Loucy (cell line): ENCODE measurements around the gene ADRA2A.

Source experiments
- H2AFZ ChIP-seq: fragments of 200-600 bp; sonication (generic); 2 replicates; pipeline ENCODE4 v1.6.0; 2016; ENCODE audit warnings: antibody characterized with exemption, mild to moderate bottlenecking, low read length, moderate library complexity
- H3F3A ChIP-seq: fragments of 200-600 bp; 2 replicates; pipeline ENCODE4 v1.6.0; 2016; ENCODE audit warnings: antibody characterized with exemption, low read depth, mild to moderate bottlenecking
- H3K27me3 ChIP-seq: fragments of 200-600 bp; sonication (generic); 2 replicates; pipeline ENCODE4 v1.6.1; 2014; ENCODE audit warnings: low read length, mild to moderate bottlenecking; ENCODE audit not compliant: insufficient read depth, poor library complexity, severe bottlenecking
- H3K36me3 ChIP-seq: fragments of 200-600 bp; sonication (generic); 2 replicates; pipeline ENCODE4 v1.6.1; 2016; ENCODE audit warnings: low read length; ENCODE audit not compliant: insufficient read depth
- H3K4me1 ChIP-seq: fragments of 200-600 bp; sonication (generic); 2 replicates; pipeline ENCODE4 v1.5.1; 2014; ENCODE audit warnings: low read length, mild to moderate bottlenecking; ENCODE audit not compliant: insufficient read depth, poor library complexity, severe bottlenecking
- H3K4me2 ChIP-seq: fragments of 200-600 bp; sonication (generic); 2 replicates; pipeline ENCODE4 v1.6.0; 2014; ENCODE audit warnings: antibody characterized with exemption, low read length, low read depth, mild to moderate bottlenecking; ENCODE audit not compliant: poor library complexity, severe bottlenecking
- H3K4me3 ChIP-seq: fragments of 200-600 bp; sonication (generic); 2 replicates; pipeline ENCODE4 v1.5.1; 2014; ENCODE audit warnings: low read length, mild to moderate bottlenecking, mixed read lengths; ENCODE audit not compliant: poor library complexity, severe bottlenecking
- H3K79me2 ChIP-seq: fragments of 200-600 bp; sonication (generic); 2 replicates; pipeline ENCODE4 v1.6.1; 2014; ENCODE audit warnings: low read length; ENCODE audit not compliant: insufficient read depth
- H3K9ac ChIP-seq: fragments of 200-600 bp; sonication (generic); 2 replicates; pipeline ENCODE4 v1.6.0; 2014; ENCODE audit warnings: mild to moderate bottlenecking, low read depth, low read length, moderate library complexity; ENCODE audit not compliant: poor library complexity, severe bottlenecking
- H3K9me2 ChIP-seq: fragments of 200-600 bp; sonication (generic); replicated peaks from 2 replicates; pipeline ENCODE4 v1.6.1; 2016; ENCODE audit warnings: low read depth, low read length, mixed read lengths
- H3K9me3 ChIP-seq: fragments of 200-600 bp; sonication (generic); 2 replicates; pipeline ENCODE4 v1.6.1; 2014; ENCODE audit warnings: mild to moderate bottlenecking, antibody characterized with exemption, low read length, low read depth; ENCODE audit not compliant: insufficient read depth
- H4K20me1 ChIP-seq: fragments of 200-600 bp; sonication (generic); 2 replicates; pipeline ENCODE4 v1.6.0; 2014; ENCODE audit warnings: antibody characterized with exemption, low read length, mild to moderate bottlenecking; ENCODE audit not compliant: insufficient read depth, poor library complexity, severe bottlenecking
- CTCF ChIP-seq: fragments of 200-600 bp; sonication (generic); conservative IDR thresholded peaks from 2 replicates; pipeline ENCODE4 v1.5.1; 2014; ENCODE audit warnings: mild to moderate bottlenecking, antibody characterized with exemption, low read length
- EZH2phosphoT487 ChIP-seq: fragments of 200-600 bp; IDR thresholded peaks from 2 replicates; pipeline ENCODE4 v1.6.1; 2018; ENCODE audit warnings: antibody characterized with exemption, mild to moderate bottlenecking, moderate library complexity, borderline replicate concordance

Gene ADRA2A

GRCh38 chr10:111082102-111082975 lies 5.5 kb downstream of the ADRA2A start:
- no peak overlapping the region for H2AFZ ChIP-seq
- H3K36me3 ChIP-seq = no peaks in the 10 kb centered on the region
- no peaks in the 10 kb centered on the region for H4K20me1 ChIP-seq
- no peaks in the 10 kb centered on the region for H3F3A ChIP-seq
- H3K79me2 ChIP-seq = no peaks in the 10 kb centered on the region
- no peaks in the 10 kb centered on the region for H3K9me2 ChIP-seq
- H3K4me1 ChIP-seq = no peaks in the 10 kb centered on the region
- H3K9me3 ChIP-seq = no peaks in the 10 kb centered on the region
- H3K27me3 ChIP-seq = no peaks in the 10 kb centered on the region
- H3K9ac ChIP-seq = no peak overlapping the region
- H3K4me2 ChIP-seq = no peak overlapping the region
- no peak for TF ChIP-seq EZH2phosphoT487
- TF ChIP-seq CTCF = no peak
- no peak overlapping the region for H3K4me3 ChIP-seq

GRCh38 chr10:111083222-111084095 lies 6.6 kb downstream of the ADRA2A start:
- Histone ChIP-seq H3F3A (no peaks in the 10 kb centered on the region), H3K9ac (no peak overlapping the region), H2AFZ (no peak overlapping the region), H4K20me1 (no peaks in the 10 kb centered on the region), H3K4me2 (no peak overlapping the region), H3K79me2 (no peaks in the 10 kb centered on the region), H3K9me3 (no peaks in the 10 kb centered on the region), H3K9me2 (no peaks in the 10 kb centered on the region), H3K4me1 (no peaks in the 10 kb centered on the region), H3K4me3 (no peak overlapping the region), H3K36me3 (no peaks in the 10 kb centered on the region), H3K27me3 (no peaks in the 10 kb centered on the region)
- TF ChIP-seq CTCF = no peak
- TF ChIP-seq EZH2phosphoT487 = no peak

GRCh38 chr10:111084366-111085255 lies 7.8 kb downstream of the ADRA2A start:
- no peaks in the 10 kb centered on the region for H3K27me3 ChIP-seq
- no peaks in the 10 kb centered on the region for H3K4me1 ChIP-seq
- no peak overlapping the region for H3K4me2 ChIP-seq
- H3K9me3 ChIP-seq = no peaks in the 10 kb centered on the region
- no peaks in the 10 kb centered on the region for H3K9me2 ChIP-seq
- H3K4me3 ChIP-seq = no peak overlapping the region
- H2AFZ ChIP-seq = no peak overlapping the region
- TF ChIP-seq EZH2phosphoT487 = no peak
- no peak for TF ChIP-seq CTCF
- H3K36me3 ChIP-seq = no peaks in the 10 kb centered on the region
- H3K79me2 ChIP-seq = no peaks in the 10 kb centered on the region
- no peak overlapping the region for H3K9ac ChIP-seq
- no peaks in the 10 kb centered on the region for H4K20me1 ChIP-seq
- H3F3A ChIP-seq = no peaks in the 10 kb centered on the region
